AG20443 (cell line): ENCODE data around the gene FERMT3.
"Not testable (repeated sequence)": the region's sequence is repeated elsewhere in the genome, so short reads cannot be mapped to it uniquely, and the experiment has no call there.

Experiments used
- DNase-seq: peaks from one replicate; pipeline ENCODE4 v3.0.0; 2012; ENCODE audit warnings: low spot score, mixed read lengths

Gene FERMT3

DNA sequence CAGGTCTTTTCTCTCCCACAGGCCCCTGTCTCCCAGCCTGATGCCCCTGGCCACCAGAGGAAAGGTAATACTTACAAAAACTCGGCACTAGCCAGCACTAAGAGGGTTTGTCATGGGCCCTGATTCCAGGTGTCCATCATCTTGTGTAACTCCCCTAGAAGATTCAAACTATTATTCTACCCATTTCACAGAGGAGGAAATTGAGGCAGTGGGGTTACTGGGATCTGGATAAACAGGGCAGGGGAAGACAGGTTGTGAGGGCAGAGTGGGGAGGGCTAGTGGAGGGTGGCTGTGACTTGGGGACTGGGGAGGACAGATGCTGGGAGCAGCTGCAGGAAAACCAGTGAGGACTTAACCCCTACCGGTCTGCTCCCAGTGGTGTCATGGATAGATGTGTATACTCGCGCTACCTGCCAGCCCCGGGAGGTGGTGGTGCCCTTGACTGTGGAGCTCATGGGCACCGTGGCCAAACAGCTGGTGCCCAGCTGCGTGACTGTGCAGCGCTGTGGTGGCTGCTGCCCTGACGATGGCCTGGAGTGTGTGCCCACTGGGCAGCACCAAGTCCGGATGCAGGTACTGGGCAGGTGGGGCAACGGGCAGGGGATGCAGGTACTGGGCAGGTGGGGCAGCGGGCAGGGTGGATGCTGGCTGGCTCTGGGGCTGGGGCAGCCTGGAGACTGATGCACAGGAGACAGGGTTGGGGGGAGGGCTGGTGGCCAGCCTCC is 29.1 kb downstream of the FERMT3 start:
- no peak for DNase-seq

DNA sequence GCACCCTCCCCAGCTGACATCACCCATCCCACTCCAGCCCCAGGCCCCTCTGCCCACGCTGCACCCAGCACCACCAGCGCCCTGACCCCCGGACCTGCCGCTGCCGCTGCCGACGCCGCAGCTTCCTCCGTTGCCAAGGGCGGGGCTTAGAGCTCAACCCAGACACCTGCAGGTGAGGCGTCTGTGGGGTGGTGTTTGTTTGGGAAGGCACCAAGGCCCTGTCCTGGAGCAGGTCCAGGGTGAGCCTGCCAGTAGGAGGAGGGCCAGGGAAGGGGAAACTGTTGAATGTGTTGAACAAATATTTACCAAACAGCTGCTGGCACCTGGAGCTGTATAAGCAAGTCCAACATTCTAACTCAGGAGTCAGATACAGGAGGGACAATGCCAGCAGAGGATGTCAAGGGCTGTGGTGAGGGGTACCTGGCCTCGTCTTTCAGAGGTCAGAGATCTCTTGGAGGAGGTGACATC is 31.0 kb downstream of the FERMT3 start:
- DNase-seq, result no peak

DNA sequence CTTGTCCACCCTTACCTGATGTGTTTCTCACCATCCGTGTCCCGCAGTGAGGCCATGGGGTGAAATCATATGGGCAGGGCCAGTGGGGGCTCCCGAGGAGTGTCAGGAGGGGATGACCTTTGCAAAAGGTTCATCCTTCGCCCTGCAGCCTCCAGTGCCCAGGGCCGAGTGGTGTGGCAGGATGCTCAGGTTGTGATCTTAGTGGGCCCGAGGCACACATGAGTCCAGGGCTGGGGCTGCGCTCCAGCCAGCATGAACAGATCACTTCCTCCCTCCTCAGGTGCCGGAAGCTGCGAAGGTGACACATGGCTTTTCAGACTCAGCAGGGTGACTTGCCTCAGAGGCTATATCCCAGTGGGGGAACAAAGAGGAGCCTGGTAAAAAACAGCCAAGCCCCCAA is 31.6 kb downstream of the FERMT3 start:
- no peak for DNase-seq

DNA sequence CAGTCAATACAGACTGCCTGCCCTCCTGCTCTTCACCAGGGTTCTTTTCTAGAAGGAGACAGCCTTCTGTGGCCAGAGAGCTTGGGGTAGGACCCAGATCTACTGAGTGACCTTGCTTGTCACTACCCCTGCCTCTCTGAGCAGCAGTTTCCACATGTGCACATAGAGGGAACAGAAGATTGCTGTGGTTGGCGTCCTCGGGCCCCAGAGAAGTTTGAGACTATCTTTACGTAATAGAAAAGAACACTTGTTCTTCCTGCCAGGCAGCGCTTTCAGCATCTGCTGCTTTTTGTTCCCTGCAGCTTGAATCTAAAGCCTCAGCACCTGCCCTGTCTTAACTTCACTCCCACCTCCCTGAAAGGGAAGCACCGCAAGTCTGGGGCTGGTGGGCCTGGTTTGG is 32.5 kb downstream of the FERMT3 start:
- DNase-seq, result no peak

DNA sequence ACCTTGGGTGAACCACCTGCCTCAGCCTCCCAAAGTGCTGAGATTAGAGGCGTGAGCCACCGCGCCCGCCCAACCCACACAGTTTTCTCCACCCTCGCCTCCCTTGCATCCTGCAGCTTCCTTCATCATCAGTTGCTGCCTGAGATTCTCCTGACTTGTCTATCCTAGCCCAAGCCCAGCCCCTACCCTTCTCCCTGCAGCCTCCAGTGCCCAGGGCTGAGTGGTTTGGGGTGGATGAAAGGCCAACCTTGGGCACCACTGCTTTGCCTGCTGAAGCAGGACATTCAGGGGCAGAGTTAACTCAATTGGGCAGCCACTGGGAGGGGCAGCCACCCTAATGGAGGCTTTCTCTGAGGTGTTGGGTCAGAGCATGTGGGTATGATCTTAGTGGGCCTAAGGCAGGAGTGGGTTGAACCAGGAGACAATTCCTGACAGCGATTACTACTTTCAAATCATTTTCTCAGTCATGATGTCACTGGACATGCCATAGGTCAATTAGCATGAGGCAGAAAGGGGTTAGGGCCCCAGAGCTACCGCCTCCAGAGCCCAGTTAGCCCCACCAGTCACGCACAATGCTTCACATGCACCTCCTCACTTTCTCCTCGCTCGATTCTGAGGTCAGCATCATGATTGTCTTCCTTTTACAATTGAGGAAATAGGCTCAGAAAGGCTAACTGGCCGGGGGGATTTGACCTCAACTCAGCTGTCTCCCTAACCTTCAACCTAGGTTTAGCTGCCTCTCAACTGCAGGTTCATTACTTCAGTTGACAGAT is 33.3 kb downstream of the FERMT3 start:
- DNase-seq, result no peak

DNA sequence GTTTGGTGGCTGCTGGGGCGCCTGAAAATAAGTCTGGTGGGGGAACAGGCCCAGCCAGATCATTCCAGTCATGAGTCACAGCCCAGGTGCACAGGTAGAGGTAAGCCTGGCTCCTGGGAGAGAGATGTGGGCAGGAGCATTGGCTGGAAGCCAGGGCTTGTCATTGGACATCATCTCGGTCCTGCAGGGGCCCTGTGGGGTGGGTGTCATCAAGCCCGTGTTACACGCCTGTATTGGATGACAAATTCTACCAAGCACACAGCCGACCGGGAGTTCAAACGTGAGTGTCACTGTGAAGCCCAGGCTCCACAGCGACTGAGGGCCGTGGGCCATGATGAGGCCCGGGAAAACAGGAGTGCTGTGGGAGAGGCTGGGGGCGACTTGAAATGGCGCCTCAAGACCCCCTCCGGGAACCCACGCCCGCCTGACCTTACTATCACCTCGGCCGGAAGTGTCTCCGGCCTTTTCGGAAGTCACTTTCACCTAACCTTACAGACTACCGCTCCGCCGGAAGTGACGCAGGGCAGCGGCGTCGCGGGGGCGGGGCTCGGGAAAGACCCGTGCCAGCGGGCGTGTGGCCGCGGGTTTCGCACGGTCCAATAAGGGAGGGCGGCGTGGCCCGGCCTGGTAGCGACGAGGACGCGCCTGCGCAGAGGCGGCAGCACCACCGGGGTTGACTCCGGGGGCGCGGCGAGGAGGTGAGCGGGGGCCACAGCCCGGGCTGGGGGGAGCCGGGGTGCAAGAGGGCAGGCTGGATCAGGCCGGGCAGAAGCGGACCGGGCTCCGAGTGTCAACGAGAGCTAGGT is 34.1 kb downstream of the FERMT3 start, which contains the start of gene FKBP2:
Gene FKBP2 (plus strand): TSS at position 661 of the 806 bp plus-strand sequence. CDS start 1,293 bp downstream, outside the sequence.
- peak; percentile 99 for DNase-seq

DNA sequence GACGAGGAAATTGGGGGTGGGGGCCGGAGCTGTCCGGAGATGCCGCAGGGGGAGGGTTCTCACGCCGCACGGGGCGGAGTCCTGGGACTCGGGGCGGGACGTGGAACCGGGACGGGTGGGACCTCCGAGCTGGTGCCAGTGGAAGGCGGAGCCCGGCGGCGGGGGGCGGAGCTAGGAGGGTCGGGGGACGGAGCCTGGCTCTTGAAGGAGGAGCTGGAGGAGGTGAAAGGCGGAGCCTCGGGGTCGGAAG is 34.6 kb downstream of the FERMT3 start:
- peak; percentile 96 for DNase-seq

DNA sequence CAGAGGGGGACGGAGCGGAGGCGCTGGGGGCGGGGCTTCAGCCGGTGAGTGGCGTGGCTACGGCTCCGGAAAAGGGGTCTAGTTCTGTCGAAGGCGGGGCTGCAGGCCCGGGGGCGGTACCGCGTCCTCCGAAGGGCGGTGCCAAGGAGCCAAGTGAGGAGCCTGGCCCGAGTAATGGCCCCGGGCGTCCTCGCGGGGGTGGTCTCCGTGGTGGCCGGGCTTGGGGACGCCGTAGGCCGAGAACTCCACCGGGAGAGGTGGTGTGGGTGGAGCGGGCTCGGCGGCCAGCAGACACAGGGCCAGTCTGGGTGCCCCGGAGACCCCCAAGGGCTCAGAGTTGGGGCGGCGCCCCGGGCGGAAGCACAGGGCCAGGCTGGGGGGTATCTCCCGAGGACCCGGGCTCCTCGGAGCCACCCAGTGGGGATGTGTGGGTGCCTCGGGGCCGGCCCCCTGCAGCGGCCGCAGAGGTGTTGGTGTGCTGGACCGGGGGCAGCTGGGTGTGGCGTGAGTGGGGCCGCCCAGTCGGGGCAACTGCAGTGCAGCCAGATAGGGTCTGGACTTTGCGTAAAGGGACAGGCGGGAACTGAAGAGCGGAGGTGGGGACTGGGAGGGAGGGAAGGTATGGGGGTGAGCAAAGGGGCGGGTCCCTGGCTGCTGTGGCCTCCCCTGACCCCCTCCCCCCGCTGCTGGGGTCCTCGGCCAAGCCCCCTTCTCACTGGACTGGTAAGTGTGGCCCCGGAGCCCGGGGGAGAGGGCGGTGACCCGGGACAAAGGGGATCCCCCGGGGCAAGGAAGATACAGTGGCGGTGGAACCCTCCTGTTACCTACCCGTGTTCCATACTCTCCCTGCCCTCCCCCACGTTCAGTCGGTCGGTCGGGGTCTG is 35.2 kb downstream of the FERMT3 start:
- no peak for DNase-seq

DNA sequence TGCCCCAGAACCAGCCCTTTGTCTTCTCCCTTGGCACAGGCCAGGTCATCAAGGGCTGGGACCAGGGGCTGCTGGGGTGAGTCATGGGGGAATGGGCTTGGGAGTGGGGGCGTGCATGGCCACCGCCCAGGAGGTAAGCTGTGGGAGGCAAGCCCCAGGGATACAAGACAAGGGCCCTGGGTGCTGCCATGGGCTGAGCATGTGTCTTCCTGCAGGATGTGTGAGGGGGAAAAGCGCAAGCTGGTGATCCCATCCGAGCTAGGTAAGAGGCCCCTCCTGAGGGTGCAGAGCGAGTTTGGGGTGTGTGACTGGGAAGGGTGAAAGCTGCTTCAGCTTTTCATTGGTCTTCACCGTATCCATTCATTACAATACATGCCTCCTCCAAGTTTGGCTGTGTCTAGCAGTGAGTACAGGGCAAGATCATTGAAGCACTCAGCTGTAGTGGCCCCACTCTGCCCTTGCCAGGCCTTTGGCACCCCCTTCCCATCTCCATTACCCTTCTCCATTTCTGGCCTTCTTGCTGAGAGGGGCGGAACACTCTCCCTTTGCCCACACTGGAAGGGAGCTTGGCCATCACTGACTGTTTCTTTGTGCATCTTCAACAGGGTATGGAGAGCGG is 36.8 kb downstream of the FERMT3 start:
- no peak for DNase-seq

DNA sequence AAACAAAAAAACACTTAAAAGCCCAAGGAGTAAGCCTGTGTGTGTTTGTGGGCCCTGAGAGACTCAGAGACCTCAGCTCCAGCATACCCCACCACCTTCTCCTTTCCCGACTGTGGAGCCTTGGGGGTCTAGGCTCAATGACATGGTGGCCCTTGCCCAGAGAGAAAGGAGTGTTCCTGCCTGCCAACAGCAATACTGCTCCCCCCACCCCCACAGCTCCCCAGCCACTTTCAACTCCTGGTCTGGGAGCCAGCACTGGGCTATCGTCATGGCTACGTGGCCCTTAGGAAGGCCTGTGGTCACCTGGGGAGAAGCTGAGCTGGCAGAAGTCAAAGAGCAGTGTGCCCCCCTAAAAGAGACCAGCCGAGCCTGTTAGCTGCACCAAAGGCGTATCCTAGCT is 37.6 kb downstream of the FERMT3 start:
- DNase-seq, result no peak

DNA sequence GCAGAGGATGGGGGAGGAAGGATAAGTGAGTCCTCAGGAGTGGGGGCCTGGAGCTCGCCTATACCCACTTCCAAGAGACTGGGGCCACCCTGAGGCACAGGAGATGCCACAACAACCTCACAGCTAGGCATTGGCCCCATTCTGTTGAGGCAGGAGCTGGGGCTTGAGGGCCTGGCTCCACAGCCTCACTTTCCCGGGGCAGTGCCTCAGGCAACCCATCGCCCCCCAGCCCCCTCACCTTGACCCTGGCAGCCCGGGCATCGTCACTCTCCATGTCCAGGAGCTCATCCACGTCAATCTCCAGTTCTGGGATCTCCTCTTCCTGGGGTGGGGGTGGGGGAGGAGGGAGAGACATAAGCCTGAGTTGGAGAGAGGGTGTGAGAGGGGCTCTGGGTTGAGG is 38.4 kb downstream of the FERMT3 start:
- DNase-seq, result no peak

DNA sequence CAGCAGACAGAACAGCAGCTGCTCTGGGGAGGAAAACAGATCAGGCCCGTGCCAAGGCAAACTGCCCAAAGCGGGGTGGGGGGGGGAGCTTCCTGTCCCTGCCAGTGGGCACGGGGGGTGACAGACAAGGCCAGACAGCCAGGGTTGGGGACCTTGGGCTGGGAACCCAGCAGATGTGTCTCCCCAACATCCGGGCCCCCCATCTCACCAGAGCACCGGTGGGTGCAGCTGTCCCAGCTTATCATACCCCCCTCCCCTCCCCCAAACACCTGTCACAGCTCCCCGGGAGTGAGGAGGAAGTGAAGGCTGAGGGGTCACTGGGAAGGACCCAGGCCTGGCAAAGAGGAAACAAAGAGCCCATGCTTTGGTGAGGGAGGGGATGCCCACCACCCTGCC is 38.9 kb downstream of the FERMT3 start:
- no peak for DNase-seq

DNA sequence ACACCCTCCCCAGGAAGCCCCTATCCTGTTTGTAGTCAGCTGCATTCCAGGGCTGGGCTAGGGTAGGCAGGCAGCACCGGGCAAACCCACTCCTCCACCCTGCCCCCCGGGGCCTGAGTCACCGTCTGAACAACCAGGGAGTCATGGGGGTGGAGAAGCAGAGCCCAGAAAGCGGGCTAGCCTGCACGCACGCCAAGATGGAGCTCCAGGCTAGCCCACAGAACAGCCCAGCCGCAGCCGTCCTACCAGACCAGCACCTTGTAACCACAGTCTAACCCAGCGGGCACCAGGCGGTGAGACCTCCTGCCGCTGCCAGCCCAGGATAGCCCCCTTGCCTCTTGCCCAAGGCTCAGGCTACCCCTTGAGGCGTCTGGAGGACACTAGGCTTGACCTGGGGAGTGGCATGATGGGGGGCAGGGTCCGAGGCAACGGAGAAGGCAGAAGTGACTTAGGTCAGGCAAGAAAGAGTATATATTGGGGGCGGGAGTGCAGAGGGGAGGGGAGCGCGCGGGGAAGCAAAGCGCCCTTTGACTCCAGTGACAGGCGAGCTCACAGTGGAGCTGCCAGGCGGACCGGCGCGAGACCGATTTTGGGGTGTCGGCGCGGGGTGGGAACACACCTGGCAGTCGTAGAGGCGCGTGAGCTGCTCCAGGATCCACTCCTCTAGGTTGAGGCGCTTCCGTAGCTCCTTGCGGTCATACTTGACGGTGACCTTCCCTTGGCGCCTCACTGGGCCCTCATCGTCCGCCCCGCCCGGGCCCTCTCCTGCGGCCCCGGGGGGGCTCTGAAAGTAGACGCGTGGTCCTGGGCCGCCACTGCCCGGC is 39.5 kb downstream of the FERMT3 start:
- DNase-seq, result peak; percentile 83

DNA sequence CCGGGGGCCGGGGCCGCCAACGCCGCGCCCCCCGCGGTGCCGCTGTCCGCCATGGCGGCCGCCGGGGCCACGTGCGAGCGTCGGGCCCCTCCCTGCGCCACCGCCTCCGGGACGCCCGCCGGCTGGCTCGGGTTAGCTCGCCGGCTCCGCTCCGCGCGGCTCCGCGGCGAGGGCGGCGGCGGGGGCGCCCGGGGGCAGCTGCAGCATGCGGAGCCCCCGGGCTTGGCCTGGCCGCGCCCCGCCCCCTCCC is 40.0 kb downstream of the FERMT3 start:
- not testable (repeated sequence) for DNase-seq

DNA sequence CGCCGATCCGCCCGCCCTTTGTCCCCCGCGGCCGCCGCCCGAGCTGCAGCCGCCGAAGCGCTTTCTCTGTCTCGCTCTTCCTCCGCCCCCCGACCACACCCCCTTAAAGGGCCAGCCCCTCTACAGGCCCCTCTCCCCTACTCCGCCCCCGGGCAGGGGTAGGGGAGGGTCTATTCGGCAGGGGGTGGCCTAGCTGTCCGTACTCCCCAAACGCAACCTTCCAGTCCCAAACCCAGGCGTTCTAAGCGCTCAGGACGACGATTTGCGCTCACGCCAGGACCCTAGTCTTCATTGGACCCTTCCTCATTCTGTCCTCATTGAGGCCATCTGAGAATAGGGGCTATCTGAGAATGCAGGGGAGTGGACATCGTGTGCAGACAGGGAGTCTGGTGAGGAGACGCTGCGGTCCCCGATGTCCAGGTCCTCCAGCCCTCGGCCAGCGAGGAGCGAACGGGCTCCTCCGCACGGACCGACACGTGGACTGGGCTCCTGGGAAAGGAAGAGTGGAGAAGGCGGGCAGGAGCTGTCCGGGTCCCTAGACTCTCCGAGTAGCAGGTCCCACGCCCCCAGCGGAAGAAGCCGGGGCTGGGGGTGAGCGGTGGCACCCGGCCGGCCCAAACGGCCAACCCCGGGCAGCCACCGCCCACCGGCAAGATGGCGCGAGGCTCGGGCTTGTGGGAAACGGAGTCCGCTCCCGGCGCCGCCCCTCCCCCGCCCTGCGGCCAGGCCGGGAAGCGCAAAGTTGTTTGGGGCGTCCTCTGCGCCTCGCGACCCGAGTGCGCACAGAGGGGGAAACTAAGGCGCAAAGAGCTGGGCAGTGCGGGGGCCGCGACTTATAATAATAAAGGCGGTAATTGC is 40.6 kb downstream of the FERMT3 start, which contains the start of gene PPP1R14B:
Gene PPP1R14B (minus strand): TSS at position 73 of the 858 bp plus-strand sequence. CDS start 270 bp downstream, outside the sequence.
- DNase-seq, result peak; percentile 92

DNA sequence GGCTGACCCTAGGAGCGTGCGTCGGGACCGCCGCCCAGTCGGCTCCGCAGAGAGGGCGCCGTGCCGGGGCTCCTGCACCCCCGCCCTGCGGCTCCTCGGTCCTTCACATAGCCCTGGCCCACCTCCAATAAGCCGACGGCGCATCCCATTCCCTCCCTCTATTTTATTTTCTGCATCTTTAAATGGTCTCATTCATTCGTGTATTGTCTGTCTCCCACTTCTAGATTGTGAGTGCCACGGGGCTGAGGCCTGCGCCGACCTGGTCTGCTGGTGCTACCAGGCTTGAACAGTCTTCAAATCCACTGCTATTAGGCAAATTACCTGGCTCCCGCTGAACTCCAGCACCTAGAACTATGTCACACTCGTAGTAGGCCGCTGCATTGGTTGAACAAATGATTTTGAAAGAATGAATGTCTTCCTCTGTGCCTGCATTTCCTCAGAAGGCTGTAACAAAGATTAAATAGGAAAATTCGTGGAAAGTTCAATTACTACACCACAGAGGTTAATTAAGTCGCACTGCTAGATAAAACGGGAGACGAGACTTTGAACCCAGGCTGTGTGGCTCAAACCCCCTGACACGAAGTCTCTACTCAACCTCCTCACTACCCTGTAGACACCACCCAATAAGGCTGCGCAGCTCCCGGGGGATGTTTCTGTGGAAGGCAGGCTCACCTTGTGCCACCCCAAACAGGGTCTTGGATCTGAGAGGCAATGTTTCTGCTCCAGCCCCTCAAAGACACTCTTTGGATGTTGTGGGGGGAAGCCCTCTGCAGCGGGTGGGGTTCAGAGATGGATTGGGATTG is 41.4 kb downstream of the FERMT3 start:
- no peak for DNase-seq

DNA sequence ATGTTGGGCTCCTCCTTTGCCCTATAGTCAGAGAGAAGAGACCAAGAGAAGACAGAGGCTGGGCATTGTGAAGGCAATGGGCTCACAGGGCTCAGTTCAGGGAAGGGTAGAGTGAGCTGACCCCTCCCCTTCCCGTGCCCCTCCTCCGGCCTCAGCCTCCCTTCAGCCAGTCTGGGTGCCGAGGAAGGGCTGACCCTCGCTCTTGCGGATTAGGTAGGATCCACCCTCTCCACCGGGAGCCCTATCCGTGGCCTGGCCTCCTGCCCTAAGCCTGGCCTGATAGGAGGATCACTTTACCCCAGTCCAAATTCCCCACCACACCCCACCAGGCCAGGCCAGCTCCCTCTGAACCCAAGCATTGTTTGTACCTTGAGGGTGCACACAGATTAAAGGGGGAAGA is 42.1 kb downstream of the FERMT3 start:
- no peak for DNase-seq

DNA sequence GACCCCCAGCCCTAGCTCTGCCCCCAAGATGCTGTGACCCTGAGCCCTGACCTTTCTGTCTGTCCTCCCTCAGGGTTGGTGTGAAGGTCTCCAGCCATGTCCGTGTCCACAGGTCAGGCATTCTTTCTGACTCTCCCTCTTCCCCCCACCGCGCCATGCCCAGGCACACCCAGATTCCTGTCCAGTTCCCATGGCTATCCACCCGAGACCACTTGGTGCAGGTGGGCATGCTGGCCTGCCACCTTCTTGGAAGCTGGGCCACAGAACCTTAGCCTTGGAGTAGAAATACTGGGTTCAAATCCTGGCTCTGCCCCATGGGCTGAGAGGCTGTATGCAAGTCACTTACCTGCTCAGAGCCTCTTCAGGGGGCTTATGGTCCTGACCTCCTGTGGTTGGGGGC is 42.5 kb downstream of the FERMT3 start:
- no peak for DNase-seq
